ENCODE measurements around the gene SPIB.

GRCh38 chr19:50447750-50448149 is 29.0 kb downstream of the SPIB start:
- TF ChIP-seq CTCF (IDR thresholded peaks at IDR 0.05) (no peak), EZH2phosphoT487 (IDR thresholded peaks at IDR 0.05) (no peak), EZH2 (IDR thresholded peaks at IDR 0.05) (no peak)

Measured in neural progenitor cell (in vitro differentiated cells).